D721Med (cell line): Measurements from ENCODE around the gene EDN2.

Experiments
- DNase-seq: peaks from one replicate; pipeline ENCODE4 v3.0.0; 2011; ENCODE audit warnings: low spot score; ENCODE audit not compliant: insufficient read length
- FAIRE-seq: peaks from 2 replicates; lab custom pipeline; 2011; peaks lifted over from hg19 to GRCh38; lab: Jason Lieb, UNC
- CTCF ChIP-seq: IDR thresholded peaks from 2 replicates; pipeline ENCODE4 v1.5.1; 2012; ENCODE audit warnings: mild to moderate bottlenecking, control low read depth; ENCODE audit not compliant: insufficient read depth; ENCODE audit errors: missing control alignments

EDN2 gene

GRCh38 chr1:41433501-41433900, 51.0 kb downstream of the EDN2 start:
- no peak for TF ChIP-seq CTCF
- no peak for DNase-seq
- no peak for FAIRE-seq

GRCh38 chr1:41432481-41433280, 51.8 kb downstream of the EDN2 start:
- no peak for FAIRE-seq
- peak; percentile 88 for TF ChIP-seq CTCF
- peak; percentile 95 for DNase-seq

- no peak for TF ChIP-seq CTCF
- DNase-seq (no peak), FAIRE-seq (no peak)
Observed at GRCh38 chr1:41431490-41432350, 52.8 kb downstream of the EDN2 start.

GRCh38 chr1:41430582-41430981, 53.9 kb downstream of the EDN2 start:
- FAIRE-seq (no peak), DNase-seq (no peak)
- no peak for TF ChIP-seq CTCF

GRCh38 chr1:41430069-41430468, 54.4 kb downstream of the EDN2 start:
- DNase-seq, result no peak
- TF ChIP-seq CTCF, result no peak
- no peak for FAIRE-seq

GRCh38 chr1:41429641-41430035, 54.8 kb downstream of the EDN2 start:
- FAIRE-seq (no peak), DNase-seq (no peak)
- no peak for TF ChIP-seq CTCF
